Heart right ventricle (tissue), 16 donors: ENCODE data around the gene KCNJ11. TPM values are rescaled to one million over a fixed set of nuclear protein-coding genes. Genes with fewer than 3 reads are reported as not detected.

ENCODE experiments used
- ATAC-seq, 8 donors: fragments of 200-7000 bp; cut with Tn5 transposase; one replicate each; pipeline ENCODE4 v1.9.1; 2020; ENCODE audit warnings: mild to moderate bottlenecking in 8 of 8, moderate library complexity in 8 of 8, moderate number of reproducible peaks in 1 of 8
- DNase-seq, 2 donors: peaks; one replicate each; pipeline ENCODE4 v3.0.0-alpha.2; 2020
- H3K27ac ChIP-seq, 10 donors: fragments of 200-600 bp; sonication (generic) in 2 of 10; one replicate each; pipeline versions ENCODE4 v1.5.0 to v1.8.0; 2020 to 2022; ENCODE audit warnings: mild to moderate bottlenecking in 3 of 10
- H3K27me3 ChIP-seq, 7 donors: fragments of 200-600 bp; one replicate each; pipeline ENCODE4 v1.8.0; 2021 to 2022; ENCODE audit warnings: mild to moderate bottlenecking in 2 of 7
- H3K36me3 ChIP-seq, 9 donors: fragments of 200-600 bp; sonication (generic) in 1 of 9; one replicate each; pipeline versions ENCODE4 v1.5.0 to v1.8.0; 2020 to 2022; ENCODE audit warnings: mild to moderate bottlenecking in 2 of 9
- H3K4me1 ChIP-seq, 9 donors: fragments of 200-600 bp; sonication (generic) in 1 of 9; one replicate each; pipeline versions ENCODE4 v1.5.0 to v1.8.0; 2020 to 2022; ENCODE audit warnings: mild to moderate bottlenecking in 4 of 9
- H3K4me3 ChIP-seq, 10 donors: fragments of 200-600 bp; sonication (generic) in 2 of 10; one replicate each; pipeline versions ENCODE4 v1.5.0 to v1.8.0; 2020 to 2022; ENCODE audit warnings: mild to moderate bottlenecking in 7 of 10, moderate library complexity in 2 of 10
- H3K9me3 ChIP-seq, 11 donors: fragments of 200-600 bp in 10 of 11; sonication (generic) in 2 of 11; one replicate each; pipeline versions ENCODE4 v1.5.0 to v1.8.0; 2013 to 2022; ENCODE audit warnings: mild to moderate bottlenecking in 2 of 11, control low read depth in 1 of 11, moderate library complexity in 1 of 11
- CTCF ChIP-seq, 9 donors: fragments of 200-600 bp; sonication (generic) in 2 of 9; IDR thresholded peaks; one replicate each; pipeline versions ENCODE4 v1.5.0 to v1.8.0; 2021 to 2022; ENCODE audit warnings: antibody characterized with exemption in 9 of 9, mild to moderate bottlenecking in 5 of 9, moderate library complexity in 1 of 9
- WGBS, 2 donors: extraction: QIAGEN DNeasy Blood & Tissue Kit; methylation state at CpG; one replicate each; pipeline ENCODE4 v1.1.7; 2013; ENCODE audit warnings: inconsistent platforms in 1 of 2; 5-methylcytosine and 5-hydroxymethylcytosine counted together
- intact Hi-C, 10 donors: fragments of 100-400 bp; cut with DNase I; formaldehyde crosslinking; loops; one replicate each; pipeline versions ENCODE4 v1.11.1 to v1.14.2; 2022
- polyA plus RNA-seq, 2 donors: library from polyadenylated mRNA; stranded (reverse); fragments of 200-250 nt; gene quantifications; one replicate each; pipeline ENCODE4 v1.2.3, GENCODE V29; 2013
- total RNA-seq, 10 donors: library from RNA; stranded (reverse); fragmentation: NEBNext Ultra II Directional in 3 of 10; extraction: Animal tissue kit (Norgen Biotek cat#: 25700) in 3 of 10; gene quantifications; one replicate each; pipeline versions ENCODE4 v1.2.1 to v1.2.4, GENCODE V29; 2021 to 2023
- donor health status: Arrhythmogenic right ventricular cardiomyopathy.
- donor health status: ischemic (EF 13 %, LVEDD 7.1; RV severe dilation, severe dysfunction).
- donor health status: healthy with polysubstance abuse.
- donor health status: DM: no; HTN: yes; CAD: no.
- donor health status: DM: no; HTN: no; CAD: no.
- donor health status: ischemic (EF 25% LVEDD 6.9; RV normal size, moderate dysfunction).
- donor health status: ischemic (EF 25% LVEDD 5.7; RV mildly dilated, moderate dysfunction).
- donor health status: healthy.
- donor health status: DM: yes; HTN: yes; CAD: no.
- donor health status: Ischemic cardiomyopathy.
- donor health status: ischemic (EF 35%, LVEDD 5.7; RV mildly dilated, moderate dysfunction).
- donor health status: nonischemic (EF 11% LVEDD 7.7; RV severe dilation, severe dysfunction).
- donor health status: DM: yes; HTN: yes; CAD: no.
- donor health status: PGD.
- donor health status: ischemic (EF 29% LVEDD 5.4; RV normal size, mild dysfunction).
- donor health status: nonischemic (EF 23%, LVEDD 6.1; RV moderate dilation, normal function).

Gene KCNJ11
- total and polyA plus RNA-seq, 12 donors: 8.9 to 27.0 (median 13.9) TPM

DNA sequence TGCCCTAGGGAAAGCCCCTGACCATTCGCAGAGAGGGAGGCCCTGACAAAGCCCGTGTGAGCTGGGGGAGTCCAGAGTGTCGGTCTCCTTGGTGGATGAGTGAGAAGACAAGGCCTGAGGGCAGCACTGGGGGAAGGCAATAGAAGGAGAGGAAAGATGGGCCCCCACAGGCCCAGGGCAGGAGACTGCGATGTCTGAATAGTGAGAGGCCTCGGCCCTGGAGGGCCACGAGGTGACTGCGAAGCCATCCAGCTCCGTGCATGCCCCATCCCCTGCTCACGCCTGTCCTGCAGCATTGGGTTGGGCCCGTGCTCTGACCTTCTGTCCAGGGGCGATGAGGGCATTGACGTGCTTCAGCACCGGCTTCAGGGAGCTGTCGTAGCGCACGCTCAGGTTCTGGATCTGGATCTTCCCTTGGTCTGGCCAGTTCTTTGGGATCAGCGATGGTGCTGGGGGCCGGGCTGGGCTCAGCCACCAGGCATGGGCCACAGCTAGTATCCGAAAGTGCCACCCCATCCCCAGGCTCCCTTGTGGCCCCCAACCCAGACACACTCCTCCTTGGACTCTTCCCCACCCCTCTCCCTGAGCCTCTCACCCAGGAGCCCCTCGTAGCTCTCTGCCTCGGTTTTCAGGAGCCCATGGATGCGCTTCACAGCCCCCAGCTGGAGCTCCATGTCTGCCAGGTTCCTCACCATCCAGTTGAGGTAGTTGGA, 8.3 kb upstream of the KCNJ11 start:
- Histone ChIP-seq H3K27me3 (no peaks in the 10 kb centered on the region), H3K9me3 (no peaks in the 10 kb centered on the region), H3K36me3 (no peaks in the 10 kb centered on the region), H3K4me1 (peaks cover 0 to 5% (median 0%) of the 10 kb centered on the region in 9 donors), H3K4me3 (no peak overlapping the region), H3K27ac (no peak overlapping the region)
- WGBS, 2 donors: 89 to 94% methylated on average over 22 of the region's 22 CpGs
- no peak for ATAC-seq
- DNase-seq: no peak
- TF ChIP-seq CTCF (IDR thresholded peaks at IDR 0.05): no peak
- intact Hi-C loops: no loop called here

DNA sequence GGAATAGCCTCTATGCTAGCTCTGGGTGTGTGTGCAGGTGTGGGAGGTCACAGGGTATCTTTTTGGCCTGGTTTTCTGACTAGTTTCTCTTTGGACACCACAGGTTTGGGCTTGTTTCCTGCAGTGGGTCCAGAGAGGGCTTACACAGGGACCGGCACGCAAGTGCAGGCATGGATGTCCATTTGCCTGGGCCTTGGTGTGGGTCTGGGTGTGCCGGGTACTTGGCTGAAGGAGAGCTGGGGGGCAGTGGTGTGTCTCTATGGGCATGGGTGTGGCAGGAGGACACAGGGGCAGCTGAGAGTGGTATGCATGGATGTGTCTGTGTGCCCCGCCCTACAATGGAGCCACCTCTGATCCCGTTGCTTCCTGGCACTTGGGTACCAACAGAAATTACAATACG, 7.5 kb upstream of the KCNJ11 start:
- ATAC-seq (no peak), DNase-seq (no peak)
- no peak for TF ChIP-seq CTCF (IDR thresholded peaks at IDR 0.05)
- no peaks in the 10 kb centered on the region for H3K36me3 ChIP-seq
- H3K9me3 ChIP-seq: no peaks in the 10 kb centered on the region
- 88 to 89% methylated on average over 6 of the region's 6 CpGs for WGBS, 2 donors
- intact Hi-C loops: no loop called here
- no peaks in the 10 kb centered on the region for H3K27me3 ChIP-seq
- H3K4me3 ChIP-seq: no peak overlapping the region
- H3K4me1 ChIP-seq: no peaks in the 10 kb centered on the region
- H3K27ac ChIP-seq: no peak overlapping the region

DNA sequence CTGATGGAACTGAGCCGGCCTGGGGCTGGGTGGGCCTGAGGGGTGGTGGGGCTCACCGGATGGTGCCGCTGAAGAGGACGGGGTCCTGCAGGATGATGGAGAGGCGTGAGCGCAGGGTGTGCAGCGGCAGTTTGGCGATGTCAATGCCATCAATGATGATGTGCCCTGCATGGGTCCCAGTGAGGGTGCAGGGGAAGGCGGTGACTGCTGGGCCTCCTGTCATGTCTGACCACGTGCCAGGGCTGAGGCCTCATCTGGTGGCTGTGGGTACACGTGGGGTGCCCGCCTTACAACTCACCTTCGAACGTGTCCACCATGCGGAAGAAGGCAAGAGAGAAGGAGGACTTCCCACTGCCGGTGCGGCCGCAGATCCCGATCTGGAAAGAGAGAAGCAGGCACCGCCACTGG, 7.1 kb upstream of the KCNJ11 start:
- Histone ChIP-seq H3K27me3 (no peaks in the 10 kb centered on the region), H3K27ac (no peak overlapping the region), H3K4me3 (no peak overlapping the region), H3K9me3 (no peaks in the 10 kb centered on the region), H3K36me3 (no peaks in the 10 kb centered on the region), H3K4me1 (no peaks in the 10 kb centered on the region)
- ATAC-seq (no peak), DNase-seq (no peak)
- intact Hi-C loops: no loop called here
- 92 to 96% methylated on average over 20 of the region's 20 CpGs for WGBS, 2 donors
- no peak for TF ChIP-seq CTCF (IDR thresholded peaks at IDR 0.05)

- intact Hi-C loops: no loop called here
- WGBS, 2 donors: 89 to 91% methylated on average over 10 of the region's 10 CpGs
- TF ChIP-seq CTCF (IDR thresholded peaks at IDR 0.05): no peak
- Histone ChIP-seq H3K27me3 (peaks cover 0 to 4% (median 0%) of the 10 kb centered on the region in 7 donors), H3K4me3 (no peak overlapping the region), H3K9me3 (no peaks in the 10 kb centered on the region), H3K4me1 (peaks cover 0 to 2% (median 0%) of the 10 kb centered on the region in 9 donors), H3K36me3 (no peaks in the 10 kb centered on the region), H3K27ac (no peak overlapping the region)
- ATAC-seq (no peak), DNase-seq (no peak)
These were observed 6.4 kb upstream of the KCNJ11 start for GRCh38 chr11:17394743-17395390.
